ENCODE data around the gene LUC7L.
"Not testable (repeated sequence)": the region's sequence is repeated elsewhere in the genome, so short reads cannot be mapped to it uniquely, and the experiment has no call there.

LUC7L gene

GRCh38 chr16:228151-228851 is 948 bp downstream of the LUC7L start:
- DNase-seq, result no peak

- DNase-seq, result no peak
Observed at GRCh38 chr16:220021-220420, 9.2 kb downstream of the LUC7L start.

- no peak for DNase-seq
Observed at GRCh38 chr16:212999-213398, 16.2 kb downstream of the LUC7L start.

- DNase-seq, result not testable (repeated sequence)
Observed at GRCh38 chr16:211631-212180, 17.5 kb downstream of the LUC7L start.

- not testable (repeated sequence) for DNase-seq
Observed at GRCh38 chr16:209359-209758, 19.9 kb downstream of the LUC7L start.

GRCh38 chr16:204046-204445 is 25.2 kb downstream of the LUC7L start:
- DNase-seq, result not testable (repeated sequence)

- DNase-seq, result no peak
Observed at GRCh38 chr16:203246-203645, 26.0 kb downstream of the LUC7L start.

- no peak for DNase-seq
Observed at GRCh38 chr16:200388-200787, 28.9 kb downstream of the LUC7L start.

GRCh38 chr16:194516-194915 is 34.7 kb downstream of the LUC7L start:
- DNase-seq, result no peak

GRCh38 chr16:193441-193840 is 35.8 kb downstream of the LUC7L start:
- no peak for DNase-seq

- DNase-seq, result no peak
Observed at GRCh38 chr16:192686-193085, 36.6 kb downstream of the LUC7L start.

GRCh38 chr16:191831-192230 is 37.4 kb downstream of the LUC7L start:
- DNase-seq, result no peak

- no peak for DNase-seq
Observed at GRCh38 chr16:189604-190186, 39.6 kb downstream of the LUC7L start.

GRCh38 chr16:188674-189073 is 40.6 kb downstream of the LUC7L start:
- no peak for DNase-seq

GRCh38 chr16:187330-187729 is 41.9 kb downstream of the LUC7L start:
- no peak for DNase-seq

GRCh38 chr16:185691-186090 is 43.6 kb downstream of the LUC7L start:
- DNase-seq, result no peak

GRCh38 chr16:185213-185612 is 44.0 kb downstream of the LUC7L start:
- DNase-seq, result no peak

- DNase-seq, result no peak
Observed at GRCh38 chr16:183005-183404, 46.2 kb downstream of the LUC7L start.

- peak; percentile 79 for DNase-seq
Observed at GRCh38 chr16:181565-182021, 47.7 kb downstream of the LUC7L start.

GRCh38 chr16:180681-181564 is 48.3 kb downstream of the LUC7L start:
- no peak for DNase-seq

GRCh38 chr16:180101-180675 is 49.1 kb downstream of the LUC7L start, which contains the start of gene HBQ1:
HBQ1 (plus strand) TSS chr16:180459; CDS start chr16:180487, 28 bp downstream.
- DNase-seq, result peak; percentile 31

- DNase-seq, result no peak
Observed at GRCh38 chr16:179211-180092, 49.8 kb downstream of the LUC7L start.

All from effector CD8-positive, alpha-beta T cell (primary cell).